GM19372 (cell line): ENCODE data around the gene TP53RK.

Experiments
- ATAC-seq: cut with Tn5 transposase; IDR thresholded peaks from one replicate; pipeline ENCODE4 v1.9.1; 2021; ENCODE audit warnings: mild to moderate bottlenecking, low read depth, moderate library complexity; ENCODE audit not compliant: unreplicated experiment

TP53RK gene

GRCh38 chr20:46641424-46641823, 47.8 kb downstream of the TP53RK start:
- ATAC-seq = no peak

GRCh38 chr20:46640536-46641311, 48.5 kb downstream of the TP53RK start:
- ATAC-seq = no peak

- no peak for ATAC-seq
These were observed 49.2 kb downstream of the TP53RK start for GRCh38 chr20:46640044-46640443.

- ATAC-seq = no peak
These were observed 49.7 kb downstream of the TP53RK start for GRCh38 chr20:46639587-46639986.

- no peak for ATAC-seq
These were observed 50.4 kb downstream of the TP53RK start for GRCh38 chr20:46638898-46639274.

GRCh38 chr20:46638134-46638897, 50.9 kb downstream of the TP53RK start:
- no peak for ATAC-seq

GRCh38 chr20:46637427-46638133, 51.7 kb downstream of the TP53RK start:
- ATAC-seq = no peak

- ATAC-seq = no peak
These were observed 52.2 kb downstream of the TP53RK start for GRCh38 chr20:46637020-46637419.

- no peak for ATAC-seq
These were observed 52.7 kb downstream of the TP53RK start for GRCh38 chr20:46636514-46636913.

GRCh38 chr20:46635514-46636136, 53.6 kb downstream of the TP53RK start:
- no peak for ATAC-seq

GRCh38 chr20:46634528-46634927, 54.7 kb downstream of the TP53RK start:
- ATAC-seq = no peak
